GM21447 (cell line): ENCODE data around the gene PLTP.

Experiments
- ATAC-seq: cut with Tn5 transposase; IDR thresholded peaks from one replicate; pipeline ENCODE4 v1.9.1; 2021; ENCODE audit not compliant: unreplicated experiment

The PLTP gene

DNA sequence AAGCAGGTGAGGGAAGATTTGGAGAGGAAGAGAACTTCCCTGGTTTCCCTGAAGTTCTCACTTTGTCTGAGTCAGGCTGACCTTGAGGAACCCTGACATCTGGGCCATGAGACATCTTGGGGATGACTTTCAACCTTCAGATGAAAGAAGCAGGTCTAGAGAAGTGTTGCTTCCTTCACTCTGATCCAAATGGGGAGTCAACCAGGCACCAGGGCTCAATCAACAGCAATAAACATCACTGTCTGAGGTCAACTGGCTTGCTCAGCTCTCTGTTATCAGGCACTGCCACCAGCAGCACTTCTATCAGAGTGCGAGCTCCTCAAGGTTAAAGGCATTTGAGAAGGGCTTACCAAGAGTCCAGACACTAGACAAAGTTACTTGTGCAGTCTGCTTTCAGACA lies 61.0 kb downstream of the PLTP start:
- no peak for ATAC-seq

DNA sequence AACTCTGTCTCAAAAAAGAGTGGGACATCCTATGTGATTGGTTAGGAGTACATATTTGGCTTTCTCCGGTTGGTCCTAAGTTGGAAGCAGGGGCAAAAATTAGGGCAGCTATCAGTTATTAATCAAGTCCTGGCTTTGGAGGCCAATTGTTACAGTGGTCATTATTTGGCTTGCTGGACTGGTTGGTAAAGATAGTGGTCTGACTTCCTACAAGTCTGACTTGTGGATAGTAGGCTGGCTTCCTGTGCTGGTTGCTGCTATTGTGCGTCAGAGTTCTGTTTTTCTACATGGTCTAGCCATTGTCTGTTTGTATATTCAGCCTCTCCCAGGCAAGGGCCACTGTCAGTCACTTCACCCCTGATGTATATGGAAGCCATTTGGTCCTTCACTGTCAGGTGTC lies 61.7 kb downstream of the PLTP start:
- no peak for ATAC-seq

DNA sequence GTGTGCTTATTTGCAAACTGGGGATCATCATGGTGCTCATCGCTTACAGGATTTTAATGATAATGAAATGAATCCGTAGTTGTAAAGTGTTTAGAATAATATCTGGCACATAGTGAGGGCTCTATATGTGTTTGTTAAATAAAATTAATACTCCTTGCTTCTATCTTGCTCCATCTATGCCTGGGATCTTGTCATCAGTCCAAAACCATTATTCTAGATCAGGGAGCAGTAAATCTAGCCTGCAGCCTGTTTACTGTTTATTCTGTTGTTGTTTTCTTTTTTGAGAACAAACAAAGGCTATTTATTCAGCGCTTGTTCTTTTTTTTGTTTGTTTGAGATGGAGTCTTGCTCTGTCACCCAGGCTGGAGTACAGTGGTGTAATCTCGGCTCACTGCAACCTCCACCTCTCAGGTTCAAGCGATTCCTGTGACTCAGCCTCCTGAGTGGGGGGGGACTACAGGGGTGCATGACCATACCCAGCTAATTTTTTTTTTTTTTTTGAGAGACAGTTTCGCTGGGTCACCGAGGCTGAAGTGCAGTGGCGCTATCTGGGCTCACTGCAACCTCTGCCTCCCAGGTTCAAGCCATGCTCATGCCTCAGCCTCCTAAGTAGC lies 62.9 kb downstream of the PLTP start:
- ATAC-seq: no peak
